Keratinocyte (primary cell): ENCODE measurements around the gene RAB44. TPM values are rescaled to one million over a fixed set of nuclear protein-coding genes. Genes with fewer than 3 reads are reported as not detected.

Experiments used
- DNase-seq: peaks from one replicate; pipeline ENCODE4 v3.0.0-alpha.2; 2011; ENCODE audit warnings: low read depth, missing footprints, low spot score
- FAIRE-seq: peaks from 2 replicates; lab custom pipeline; 2011; peaks lifted over from hg19 to GRCh38; lab: Jason Lieb, UNC
- H2AFZ ChIP-seq: 2 replicates; pipeline ENCODE4 v1.6.0; 2012; ENCODE audit warnings: low read length, control low read depth, inconsistent platforms; ENCODE audit not compliant: control insufficient read depth
- H3K27ac ChIP-seq: 2 replicates; pipeline ENCODE4 v1.5.1; 2011; ENCODE audit warnings: low read length; ENCODE audit not compliant: control insufficient read depth, insufficient read depth
- H3K27me3 ChIP-seq: 3 replicates; pipeline ENCODE4 v1.6.0; 2011; ENCODE audit warnings: low read length; ENCODE audit not compliant: control insufficient read depth, insufficient read depth; ENCODE audit errors: extremely low read depth
- H3K36me3 ChIP-seq, 2 experiments: 2 replicates in 1 of 2; 3 replicates in 1 of 2; pipeline ENCODE4 v1.5.1; 2011; ENCODE audit warnings: low read length in 2 of 2, mild to moderate bottlenecking in 1 of 2; ENCODE audit not compliant: control insufficient read depth in 2 of 2, insufficient read depth in 2 of 2; ENCODE audit errors: extremely low read depth in 1 of 2
- H3K4me1 ChIP-seq: 3 replicates; pipeline ENCODE4 v1.5.1; 2011; ENCODE audit warnings: low read length; ENCODE audit not compliant: control insufficient read depth, insufficient read depth; ENCODE audit errors: extremely low read depth
- H3K4me2 ChIP-seq: 3 replicates; pipeline ENCODE4 v1.6.0; 2011; ENCODE audit warnings: low read depth, low read length; ENCODE audit not compliant: control insufficient read depth, insufficient read depth; ENCODE audit errors: extremely low read depth
- H3K4me3 ChIP-seq, 3 experiments: fragments of 200-600 bp in 1 of 3; sonication (generic) in 1 of 3; 2 replicates in 2 of 3; 3 replicates in 1 of 3; pipeline ENCODE4 v1.5.1; 2011 to 2016; ENCODE audit warnings: low read length in 3 of 3, mild to moderate bottlenecking in 3 of 3, control low read depth in 2 of 3, inconsistent platforms in 1 of 3, low read depth in 1 of 3, mixed read lengths in 1 of 3, mixed run types in 1 of 3, moderate library complexity in 1 of 3; ENCODE audit not compliant: control insufficient read depth in 2 of 3, insufficient read depth in 2 of 3; ENCODE audit errors: extremely low read depth in 1 of 3
- H3K79me2 ChIP-seq: 2 replicates; pipeline ENCODE4 v1.6.0; 2012; ENCODE audit warnings: low read length; ENCODE audit not compliant: control insufficient read depth, insufficient read depth
- H3K9ac ChIP-seq: 3 replicates; pipeline ENCODE4 v1.6.0; 2011; ENCODE audit warnings: low read length; ENCODE audit not compliant: control insufficient read depth, insufficient read depth; ENCODE audit errors: extremely low read depth
- H3K9me1 ChIP-seq: 3 replicates; pipeline ENCODE4 v1.6.0; 2011; ENCODE audit warnings: low read length; ENCODE audit not compliant: control insufficient read depth, insufficient read depth; ENCODE audit errors: extremely low read depth
- H3K9me3 ChIP-seq: 2 replicates; pipeline ENCODE4 v1.5.1; 2012; ENCODE audit warnings: low read depth, low read length; ENCODE audit not compliant: control insufficient read depth
- H4K20me1 ChIP-seq: 3 replicates; pipeline ENCODE4 v1.6.0; 2011; ENCODE audit warnings: low read length; ENCODE audit not compliant: control insufficient read depth, insufficient read depth; ENCODE audit errors: extremely low read depth
- EZH2 ChIP-seq: IDR thresholded peaks from one replicate; pipeline ENCODE4 v1.6.1; 2012; ENCODE audit warnings: inconsistent platforms, mild to moderate bottlenecking, low read length, moderate library complexity
- dilution Hi-C: fragments of 300-500 bp; cut with MboI; formaldehyde crosslinking; loops from one replicate; pipeline ENCODE4 v1.7.0; 2020; ENCODE audit warnings: low sequenced_read_pairs; ENCODE audit not compliant: extremely low pct_ligation_motif_present
- polyA plus RNA-seq, 5 experiments: library from polyadenylated mRNA; depleted of rRNA in 3 of 5; stranded (reverse) in 3 of 5; stranded (forward) in 1 of 5; unstranded in 1 of 5; fragments of >200 nt; gene quantifications; 1 replicate in 1 of 5; 2 replicates in 3 of 5; 3 replicates in 1 of 5; pipeline versions ENCODE4 v1.2.1 to v1.2.3, GENCODE V29; 2011 to 2012; ENCODE audit warnings: missing spikeins in 2 of 5, low read depth in 1 of 5, low replicate concordance in 1 of 5
- TF ChIP-seq, protein P1 (sequence below), 3 experiments: IDR thresholded peaks in 1 of 3; conservative IDR thresholded peaks in 1 of 3; optimal IDR thresholded peaks in 1 of 3; 2 replicates in 2 of 3; 3 replicates in 1 of 3; pipeline versions ENCODE3 to v1.5.1; 2011; ENCODE audit warnings: low read length in 3 of 3, mild to moderate bottlenecking in 3 of 3, moderate library complexity in 2 of 3, control low read depth in 1 of 3, inconsistent platforms in 1 of 3; ENCODE audit not compliant: insufficient read depth in 2 of 3; ENCODE audit errors: extremely low read depth in 1 of 3

Gene RAB44
- polyA plus RNA-seq, 1 donor (not counting 4 experiments of a cell fraction or from before 2014, with no cell fraction given) = 0.03 TPM

DNA sequence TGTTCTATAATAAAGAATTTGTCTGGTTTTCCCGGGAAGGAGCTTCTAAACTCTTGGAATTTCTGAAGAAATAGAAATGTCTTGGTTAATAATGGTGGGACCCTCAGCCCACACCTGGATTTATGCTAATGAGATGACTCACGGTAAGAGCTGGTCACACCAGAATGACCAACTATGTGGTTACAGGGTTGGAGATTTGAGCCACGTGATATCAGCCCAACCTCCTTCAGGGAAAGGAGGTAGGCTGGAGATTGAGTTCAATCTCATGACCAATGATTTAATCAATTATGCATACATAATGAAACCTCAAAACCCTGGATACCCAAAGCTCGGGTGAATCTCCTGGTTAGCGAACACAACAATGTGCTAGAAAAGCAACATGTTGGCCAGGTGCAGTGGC lies 41.2 kb upstream of the RAB44 start:
- Histone ChIP-seq H3K9me3 (no peaks in the 10 kb centered on the region), H3K36me3 (no peaks in the 10 kb centered on the region), H2AFZ (no peak overlapping the region), H3K4me3 (no peak overlapping the region), H3K27ac (no peak overlapping the region), H3K4me1 (peaks cover 19% of the 10 kb centered on the region), H3K9me1 (no peaks in the 10 kb centered on the region), H3K27me3 (no peaks in the 10 kb centered on the region), H3K9ac (no peak overlapping the region), H3K4me2 (no peak overlapping the region), H4K20me1 (no peaks in the 10 kb centered on the region), H3K79me2 (no peaks in the 10 kb centered on the region)
- dilution Hi-C loops = no loop called here
- no peak for FAIRE-seq
- DNase-seq = no peak
- no peak for TF ChIP-seq EZH2
- TF ChIP-seq, protein P1, sequence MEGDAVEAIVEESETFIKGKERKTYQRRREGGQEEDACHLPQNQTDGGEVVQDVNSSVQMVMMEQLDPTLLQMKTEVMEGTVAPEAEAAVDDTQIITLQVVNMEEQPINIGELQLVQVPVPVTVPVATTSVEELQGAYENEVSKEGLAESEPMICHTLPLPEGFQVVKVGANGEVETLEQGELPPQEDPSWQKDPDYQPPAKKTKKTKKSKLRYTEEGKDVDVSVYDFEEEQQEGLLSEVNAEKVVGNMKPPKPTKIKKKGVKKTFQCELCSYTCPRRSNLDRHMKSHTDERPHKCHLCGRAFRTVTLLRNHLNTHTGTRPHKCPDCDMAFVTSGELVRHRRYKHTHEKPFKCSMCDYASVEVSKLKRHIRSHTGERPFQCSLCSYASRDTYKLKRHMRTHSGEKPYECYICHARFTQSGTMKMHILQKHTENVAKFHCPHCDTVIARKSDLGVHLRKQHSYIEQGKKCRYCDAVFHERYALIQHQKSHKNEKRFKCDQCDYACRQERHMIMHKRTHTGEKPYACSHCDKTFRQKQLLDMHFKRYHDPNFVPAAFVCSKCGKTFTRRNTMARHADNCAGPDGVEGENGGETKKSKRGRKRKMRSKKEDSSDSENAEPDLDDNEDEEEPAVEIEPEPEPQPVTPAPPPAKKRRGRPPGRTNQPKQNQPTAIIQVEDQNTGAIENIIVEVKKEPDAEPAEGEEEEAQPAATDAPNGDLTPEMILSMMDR (optimal IDR thresholded peaks at IDR 0.05 in 1 of 3, IDR thresholded peaks at IDR 0.05 in 1 of 3, conservative IDR thresholded peaks at IDR 0.05 in 1 of 3; ENCODE audit: extremely low read depth in 1 of 3, insufficient read depth in 2 of 3, low read length in 3 of 3) = no peak

DNA sequence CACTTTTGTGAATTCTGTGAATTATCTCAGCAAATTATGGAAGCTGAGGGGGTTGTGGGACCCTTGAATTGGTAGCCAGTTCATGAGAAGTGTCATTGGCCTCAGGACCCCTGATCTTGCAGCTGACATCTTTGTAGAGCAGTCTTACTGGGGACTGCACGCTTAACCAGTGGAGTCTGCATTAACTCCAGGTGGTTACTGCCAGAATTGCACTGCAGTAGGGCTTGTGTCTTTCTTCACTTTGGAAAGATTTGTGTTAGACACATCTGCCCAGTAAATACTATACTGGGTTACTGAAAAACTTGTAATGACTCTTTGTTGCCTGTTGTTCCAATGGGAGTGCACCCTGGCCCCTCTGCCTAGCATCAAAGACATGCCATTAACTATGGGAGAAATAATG lies 40.4 kb upstream of the RAB44 start:
- Histone ChIP-seq H2AFZ (no peak overlapping the region), H3K9ac (no peak overlapping the region), H3K36me3 (no peaks in the 10 kb centered on the region), H3K4me1 (peaks cover 20% of the 10 kb centered on the region), H3K9me1 (no peaks in the 10 kb centered on the region), H3K27ac (no peak overlapping the region), H3K79me2 (no peaks in the 10 kb centered on the region), H4K20me1 (no peaks in the 10 kb centered on the region), H3K4me2 (no peak overlapping the region), H3K9me3 (no peaks in the 10 kb centered on the region), H3K27me3 (no peaks in the 10 kb centered on the region), H3K4me3 (no peak overlapping the region)
- DNase-seq = no peak
- TF ChIP-seq, protein P1 (optimal IDR thresholded peaks at IDR 0.05 in 1 of 3, IDR thresholded peaks at IDR 0.05 in 1 of 3, conservative IDR thresholded peaks at IDR 0.05 in 1 of 3; ENCODE audit: extremely low read depth in 1 of 3, insufficient read depth in 2 of 3, low read length in 3 of 3) = peak in 1 of 3 experiments; percentile 5
- no peak for TF ChIP-seq EZH2
- FAIRE-seq = no peak
- dilution Hi-C loops = no loop called here
